Effector memory CD4-positive, alpha-beta T cell (primary cell): ENCODE results near the gene FCRL3.
"Not testable (repeated sequence)": the region's sequence is repeated elsewhere in the genome, so short reads cannot be mapped to it uniquely, and the experiment has no call there.

Experiments used
- DNase-seq, 3 donors: peaks; one replicate each; pipeline ENCODE4 v3.0.0-alpha.2; 2020
- H3K27ac ChIP-seq: 2 replicates; pipeline ENCODE4 v1.7.0; 2013; ENCODE audit warnings: mild to moderate bottlenecking, low read length, moderate library complexity; ENCODE audit not compliant: insufficient read depth, poor library complexity, severe bottlenecking
- H3K27me3 ChIP-seq: replicated peaks from 2 replicates; pipeline ENCODE4 v1.7.0; 2013; ENCODE audit warnings: mild to moderate bottlenecking, low read length; ENCODE audit not compliant: insufficient read depth, control insufficient read depth, poor library complexity, severe bottlenecking
- H3K36me3 ChIP-seq: 2 replicates; pipeline ENCODE4 v1.7.0; 2013; ENCODE audit warnings: mild to moderate bottlenecking, low read length, moderate library complexity; ENCODE audit not compliant: control insufficient read depth, insufficient read depth
- H3K4me1 ChIP-seq: 2 replicates; pipeline ENCODE4 v1.7.0; 2013; ENCODE audit warnings: low read length, mild to moderate bottlenecking; ENCODE audit not compliant: control insufficient read depth, insufficient read depth, poor library complexity, severe bottlenecking
- H3K4me3 ChIP-seq: 2 replicates; pipeline ENCODE4 v1.7.0; 2013; ENCODE audit warnings: low read length, low read depth, mild to moderate bottlenecking; ENCODE audit not compliant: insufficient read depth, poor library complexity, severe bottlenecking
- H3K9me3 ChIP-seq: 2 replicates; pipeline ENCODE4 v1.7.0; 2013; ENCODE audit warnings: mild to moderate bottlenecking, low read length, moderate library complexity; ENCODE audit not compliant: control insufficient read depth
- total RNA-seq, 3 donors: gene quantifications; one replicate each; lab custom pipeline; 2026; lab: John Stamatoyannopoulos, UW

FCRL3 gene, protein sequence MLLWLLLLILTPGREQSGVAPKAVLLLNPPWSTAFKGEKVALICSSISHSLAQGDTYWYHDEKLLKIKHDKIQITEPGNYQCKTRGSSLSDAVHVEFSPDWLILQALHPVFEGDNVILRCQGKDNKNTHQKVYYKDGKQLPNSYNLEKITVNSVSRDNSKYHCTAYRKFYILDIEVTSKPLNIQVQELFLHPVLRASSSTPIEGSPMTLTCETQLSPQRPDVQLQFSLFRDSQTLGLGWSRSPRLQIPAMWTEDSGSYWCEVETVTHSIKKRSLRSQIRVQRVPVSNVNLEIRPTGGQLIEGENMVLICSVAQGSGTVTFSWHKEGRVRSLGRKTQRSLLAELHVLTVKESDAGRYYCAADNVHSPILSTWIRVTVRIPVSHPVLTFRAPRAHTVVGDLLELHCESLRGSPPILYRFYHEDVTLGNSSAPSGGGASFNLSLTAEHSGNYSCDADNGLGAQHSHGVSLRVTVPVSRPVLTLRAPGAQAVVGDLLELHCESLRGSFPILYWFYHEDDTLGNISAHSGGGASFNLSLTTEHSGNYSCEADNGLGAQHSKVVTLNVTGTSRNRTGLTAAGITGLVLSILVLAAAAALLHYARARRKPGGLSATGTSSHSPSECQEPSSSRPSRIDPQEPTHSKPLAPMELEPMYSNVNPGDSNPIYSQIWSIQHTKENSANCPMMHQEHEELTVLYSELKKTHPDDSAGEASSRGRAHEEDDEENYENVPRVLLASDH
- total RNA-seq = 4.3 to 34.9 (median 15.2) reads per million in 3 donors

DNA sequence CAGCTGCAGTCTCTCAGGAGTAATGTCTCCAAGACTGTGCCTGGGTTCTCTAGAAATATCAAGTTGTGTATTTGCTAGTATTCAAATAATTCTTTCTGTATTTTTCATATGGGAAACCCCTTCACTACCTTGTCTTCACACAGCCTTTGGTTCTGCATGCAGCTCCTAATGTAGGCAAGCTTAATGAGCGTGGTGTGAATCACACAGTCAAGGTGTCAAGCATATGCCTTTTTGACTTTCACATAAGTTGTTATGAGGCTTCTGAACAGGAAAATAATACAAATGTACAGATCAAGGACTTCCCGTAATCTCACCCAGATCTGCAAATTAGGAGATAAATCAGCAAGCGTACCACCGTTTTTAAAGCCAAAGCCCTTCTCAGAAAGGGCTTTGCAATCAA is at the start of gene FCRL3:
FCRL3 (minus strand) TSS at position 38 of the 400 bp plus-strand sequence. CDS start 280 bp downstream, outside the sequence.
- Histone ChIP-seq H3K36me3 (no peaks in the 10 kb centered on the region), H3K9me3 (no peaks in the 10 kb centered on the region), H3K4me1 (no peaks in the 10 kb centered on the region), H3K27ac (no peak within 1 kb of the TSS), H3K27me3 (peaks cover 6% of the 10 kb centered on the region), H3K4me3 (no peak within 1 kb of the TSS)
- no peak for DNase-seq

DNA sequence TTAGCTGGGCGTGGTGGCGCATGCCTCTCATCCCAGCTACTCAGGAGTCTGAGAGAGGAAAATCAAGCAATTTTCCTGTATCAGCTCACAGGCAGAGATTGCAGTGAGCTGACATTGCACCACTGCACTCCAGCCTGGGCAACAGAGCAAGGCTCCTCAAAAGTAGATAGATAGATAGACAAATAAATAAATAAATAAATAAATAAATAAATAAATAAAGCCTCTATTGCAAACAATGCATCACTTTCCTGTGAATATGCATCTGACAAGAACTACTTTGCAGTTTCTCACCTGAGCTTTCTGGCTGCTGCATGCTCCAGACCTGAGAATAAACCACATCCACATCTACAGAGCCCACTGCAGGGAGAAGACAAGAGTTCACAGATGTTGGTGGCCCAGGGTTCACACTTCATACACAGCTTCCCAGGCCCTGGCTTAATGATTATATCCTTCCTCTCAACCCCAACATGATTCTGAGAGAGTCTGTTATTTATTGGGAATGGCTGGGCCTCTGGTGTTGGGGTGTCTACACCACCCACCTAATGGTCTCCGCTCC is 47.8 kb upstream of the FCRL3 start:
- no peaks in the 10 kb centered on the region for H3K9me3 ChIP-seq
- no peaks in the 10 kb centered on the region for H3K36me3 ChIP-seq
- no peaks in the 10 kb centered on the region for H3K4me1 ChIP-seq
- DNase-seq = no peak
- no peak overlapping the region for H3K27ac ChIP-seq
- no peaks in the 10 kb centered on the region for H3K27me3 ChIP-seq
- no peak overlapping the region for H3K4me3 ChIP-seq

DNA sequence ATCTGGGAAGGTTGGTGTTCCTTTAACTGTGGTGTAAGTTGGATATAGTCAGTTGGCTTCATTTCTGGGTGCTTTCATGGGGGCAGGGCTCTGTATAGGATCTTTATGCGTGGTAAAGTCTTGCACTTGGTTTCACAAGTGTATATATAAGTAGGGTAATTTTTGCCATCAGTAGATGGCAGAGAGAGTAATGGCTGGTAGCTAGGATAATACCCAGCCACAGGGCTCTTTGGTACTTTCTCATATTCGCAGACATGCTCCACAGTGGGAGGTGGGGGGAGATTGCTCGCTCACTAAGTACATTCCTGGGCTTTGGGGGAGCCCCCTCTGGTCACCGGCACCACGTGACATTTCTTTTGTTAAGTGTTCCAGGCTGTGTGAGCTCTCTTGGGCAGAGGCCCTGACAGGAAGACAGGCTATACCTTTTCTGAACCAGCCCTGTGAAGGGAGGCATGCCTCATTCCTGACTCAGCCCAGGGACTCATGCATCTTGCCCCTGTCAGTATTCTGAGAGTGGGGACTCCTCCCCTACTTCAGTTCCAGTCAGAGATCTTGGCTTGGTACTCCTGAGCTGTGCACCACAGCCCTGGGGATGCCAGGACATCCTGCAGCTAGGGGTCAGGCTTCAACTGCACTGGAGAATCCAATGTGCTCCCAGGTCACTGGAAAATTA is 38.8 kb upstream of the FCRL3 start:
- DNase-seq = no peak
- Histone ChIP-seq H3K9me3 (no peaks in the 10 kb centered on the region), H3K4me3 (no peak overlapping the region), H3K27me3 (no peaks in the 10 kb centered on the region), H3K4me1 (no peaks in the 10 kb centered on the region), H3K27ac (no peak overlapping the region), H3K36me3 (no peaks in the 10 kb centered on the region)

DNA sequence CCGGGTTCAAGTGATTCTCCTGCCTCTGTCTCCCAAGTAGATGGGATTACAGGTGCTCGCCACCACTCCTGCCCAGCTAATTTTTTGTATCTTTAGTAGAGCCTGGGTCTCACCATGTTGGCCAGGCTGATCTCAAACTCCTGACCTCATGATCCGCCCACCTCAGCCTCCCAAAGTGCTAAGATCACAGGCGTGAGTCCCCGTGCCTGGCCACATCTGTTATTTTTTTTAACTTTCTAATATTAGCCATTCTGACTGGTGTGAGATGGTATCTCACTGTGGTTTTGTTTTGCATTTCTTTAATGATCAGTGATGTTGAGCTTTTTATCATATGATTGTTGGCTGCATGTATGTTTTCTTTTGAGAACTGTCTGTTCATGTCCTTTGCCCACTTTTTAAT is 35.4 kb upstream of the FCRL3 start:
- H3K36me3 ChIP-seq, DNase-seq, H3K9me3 ChIP-seq, H3K27me3 ChIP-seq, H3K4me1 ChIP-seq, H3K27ac ChIP-seq, H3K4me3 ChIP-seq: not testable (repeated sequence)

DNA sequence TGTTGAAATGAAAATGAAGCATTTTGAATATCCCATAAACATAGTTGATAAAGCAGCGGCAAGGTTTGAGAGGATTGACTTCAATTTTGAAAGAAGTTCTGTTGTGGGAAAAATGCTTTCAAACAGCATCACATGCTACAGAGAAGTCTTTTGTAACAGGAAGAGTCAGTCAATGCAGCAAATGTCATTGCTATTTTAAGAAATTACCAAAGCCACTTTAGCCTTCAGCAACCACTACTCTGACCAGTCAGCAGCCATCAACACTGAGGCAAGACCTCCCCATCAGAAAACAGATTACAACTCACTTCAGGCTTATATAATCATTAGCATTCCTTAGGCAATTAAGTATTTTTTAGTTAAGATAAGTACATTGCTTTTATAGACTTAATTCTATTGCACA is 33.8 kb upstream of the FCRL3 start:
- DNase-seq = no peak
- H3K36me3 ChIP-seq = no peaks in the 10 kb centered on the region
- no peaks in the 10 kb centered on the region for H3K4me1 ChIP-seq
- H3K9me3 ChIP-seq = no peaks in the 10 kb centered on the region
- H3K4me3 ChIP-seq = no peak overlapping the region
- H3K27me3 ChIP-seq = no peaks in the 10 kb centered on the region
- H3K27ac ChIP-seq = no peak overlapping the region

DNA sequence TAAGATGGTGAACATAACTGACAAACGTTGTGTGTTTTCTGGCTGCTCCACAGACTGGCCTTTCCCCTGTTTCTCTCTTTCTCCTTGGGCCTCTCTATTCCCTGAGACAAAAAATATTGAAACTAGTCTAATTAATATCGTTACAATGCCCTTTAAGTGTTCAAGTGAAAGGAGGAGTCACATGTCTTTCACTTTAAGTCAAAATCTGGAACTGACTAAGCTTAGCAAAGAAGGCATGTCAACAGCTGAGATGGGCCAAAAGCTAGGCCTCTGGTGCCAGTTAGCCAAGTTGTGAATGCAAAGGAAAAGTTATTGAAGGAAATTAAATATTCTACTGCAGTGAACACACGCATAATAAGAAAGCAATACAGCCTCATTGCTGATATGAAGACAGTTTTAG is 32.2 kb upstream of the FCRL3 start:
- Histone ChIP-seq H3K27ac (no peak overlapping the region), H3K36me3 (no peaks in the 10 kb centered on the region)

DNA sequence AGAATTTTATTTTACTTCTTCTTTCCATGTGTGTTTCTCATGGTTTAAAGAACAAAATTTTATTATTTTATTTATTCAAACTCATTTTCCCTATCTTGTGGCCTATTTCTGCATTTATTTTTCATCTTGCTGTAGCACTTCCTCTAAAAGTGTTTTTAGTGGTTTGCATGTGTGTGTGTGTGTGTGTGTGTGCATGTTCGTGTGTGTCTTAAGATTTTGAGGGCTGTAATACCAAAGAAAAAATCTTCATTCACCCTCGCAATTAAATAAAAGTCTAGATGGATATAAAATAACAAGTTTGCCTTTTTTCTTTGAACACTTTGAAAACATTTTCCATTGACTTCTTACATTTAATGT is 24.6 kb upstream of the FCRL3 start:
- Histone ChIP-seq H3K36me3 (no peaks in the 10 kb centered on the region), H3K4me3 (no peak overlapping the region), H3K27me3 (no peaks in the 10 kb centered on the region), H3K27ac (no peak overlapping the region), H3K9me3 (no peaks in the 10 kb centered on the region), H3K4me1 (no peaks in the 10 kb centered on the region)
- no peak for DNase-seq

More for the DNA sequence above, 32.2 kb upstream of the FCRL3 start:
- Histone ChIP-seq H3K9me3 (no peaks in the 10 kb centered on the region), H3K4me1 (no peaks in the 10 kb centered on the region), H3K4me3 (no peak overlapping the region), H3K27me3 (no peaks in the 10 kb centered on the region)
- DNase-seq = no peak

DNA sequence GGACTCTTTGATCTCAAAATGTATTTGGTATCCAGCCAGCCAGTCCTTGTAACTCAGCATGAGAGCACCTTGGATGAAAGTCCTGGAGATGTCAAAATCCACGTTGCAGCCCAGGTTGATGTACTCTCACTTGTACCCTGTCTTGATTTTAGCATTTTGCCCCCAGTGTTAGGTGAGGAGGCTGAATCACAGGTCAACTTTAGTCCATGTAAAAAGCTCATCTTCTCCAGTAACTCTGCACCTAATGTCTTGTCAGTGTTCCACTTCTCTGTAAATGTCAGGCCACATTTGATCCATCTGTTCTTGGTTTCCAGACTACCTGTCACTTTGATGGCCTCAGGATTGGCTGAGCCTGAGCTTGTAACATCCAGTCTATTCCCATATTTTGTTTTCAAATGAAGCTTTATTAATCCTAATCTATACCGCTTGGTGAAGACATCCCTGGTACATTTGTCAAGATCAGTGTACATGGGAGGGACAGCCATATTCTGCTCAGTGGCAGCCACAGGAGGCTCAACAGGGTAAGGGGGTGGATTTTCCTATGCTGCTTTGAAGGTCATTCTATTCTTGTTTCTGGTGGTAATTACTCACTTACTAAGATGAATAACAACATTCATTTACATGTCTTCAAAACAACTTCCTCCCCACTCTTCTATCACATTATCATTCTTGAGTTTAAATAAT is 24.1 kb upstream of the FCRL3 start:
- H3K27me3 ChIP-seq = no peaks in the 10 kb centered on the region
- H3K36me3 ChIP-seq = no peaks in the 10 kb centered on the region
- H3K4me3 ChIP-seq = no peak overlapping the region
- H3K4me1 ChIP-seq = no peaks in the 10 kb centered on the region
- no peaks in the 10 kb centered on the region for H3K9me3 ChIP-seq
- H3K27ac ChIP-seq = no peak overlapping the region
- no peak for DNase-seq

DNA sequence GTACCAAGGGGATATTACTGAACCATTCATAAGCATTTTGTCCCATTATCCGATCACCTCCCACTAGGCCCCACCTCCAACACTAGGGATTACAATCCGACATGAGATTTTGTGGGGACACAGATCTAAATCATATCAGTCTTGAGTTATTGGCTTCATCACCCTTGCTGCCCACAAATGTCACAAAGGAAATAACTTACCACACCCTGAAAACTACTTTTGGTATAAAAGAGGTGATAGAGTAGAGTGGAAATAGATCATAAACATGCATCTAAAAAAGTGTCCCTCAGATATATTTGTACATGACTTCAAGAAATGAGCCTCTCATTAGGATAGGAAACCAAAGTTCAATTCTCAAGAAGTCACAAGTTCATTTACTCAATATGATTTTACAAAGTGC is 22.6 kb upstream of the FCRL3 start:
- Histone ChIP-seq H3K4me1 (no peaks in the 10 kb centered on the region), H3K9me3 (no peaks in the 10 kb centered on the region), H3K4me3 (no peak overlapping the region), H3K36me3 (no peaks in the 10 kb centered on the region), H3K27ac (no peak overlapping the region), H3K27me3 (no peaks in the 10 kb centered on the region)
- no peak for DNase-seq
